ENCODE measurements around the gene ZNF3.
A peak's percentile ranks its signal among the peaks of the same experiment; 100 is the strongest.

Gene ZNF3

DNA sequence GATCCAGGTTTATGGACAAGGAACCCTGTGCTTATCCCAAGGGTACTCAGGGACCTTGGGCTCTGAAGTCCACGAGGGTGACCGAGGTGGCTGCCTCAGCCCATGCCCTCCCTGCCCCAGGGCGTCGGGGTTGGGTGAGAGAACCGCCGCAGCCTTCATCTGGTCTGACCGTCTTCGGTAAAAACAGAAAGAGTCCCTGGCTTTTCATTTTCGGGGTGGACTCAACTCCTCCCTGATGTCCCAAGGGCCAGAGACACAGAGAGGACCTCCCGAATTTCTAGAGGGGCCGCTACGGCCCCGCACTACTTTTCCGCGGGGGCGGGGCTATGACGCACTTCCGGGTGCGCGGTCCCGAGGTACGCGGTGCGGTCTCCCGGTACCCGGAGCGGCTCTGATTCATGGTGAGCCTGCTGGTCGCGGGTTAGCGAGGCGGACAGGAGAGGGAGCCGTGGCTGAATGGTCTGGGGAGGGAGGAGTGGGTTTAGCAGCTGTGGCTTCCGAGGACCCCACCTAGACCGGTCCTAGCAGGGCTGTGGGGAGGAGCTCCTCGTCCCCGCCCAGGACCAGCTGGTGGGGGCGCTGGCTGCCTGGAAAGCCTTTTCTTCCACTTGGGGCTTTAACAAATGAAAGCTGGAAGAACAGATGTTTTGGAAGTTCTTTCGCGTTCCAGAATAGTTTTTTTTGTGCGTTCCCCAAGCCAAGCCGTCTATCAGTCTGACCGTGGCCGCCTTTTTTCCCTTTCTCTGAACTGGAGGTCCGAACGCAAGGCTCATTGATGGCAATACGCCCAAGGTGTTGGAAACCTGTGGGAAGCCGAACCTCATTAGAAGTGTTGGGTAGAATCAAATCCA lies 31.9 kb downstream of the ZNF3 start, which contains the start of gene ZSCAN21:
TSS of gene ZSCAN21 (plus strand) at position 334 of the 851 bp plus-strand sequence. CDS start 7,233 bp downstream, outside the sequence.
- DNase-seq: peak; percentile 84 to 85

DNA sequence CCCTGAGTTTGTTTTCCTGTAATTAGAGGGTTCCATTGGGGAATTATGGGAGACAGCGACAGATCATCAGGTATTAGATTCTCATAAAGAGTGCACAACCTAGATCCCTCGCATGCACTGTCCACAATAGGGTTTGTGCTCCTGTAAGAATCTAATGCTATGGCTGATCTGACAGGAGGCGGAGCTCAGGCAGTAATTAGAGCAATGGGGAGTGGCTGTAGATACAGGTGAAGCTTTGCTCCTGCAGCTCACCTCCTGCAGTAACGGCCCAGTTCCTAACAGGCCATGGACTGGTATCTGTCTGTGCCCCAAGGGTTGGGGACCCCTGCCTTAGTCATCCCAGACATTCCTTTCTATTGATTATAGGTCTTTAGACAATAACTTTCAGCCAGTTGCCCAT lies 32.8 kb downstream of the ZNF3 start:
- DNase-seq: no peak

DNA sequence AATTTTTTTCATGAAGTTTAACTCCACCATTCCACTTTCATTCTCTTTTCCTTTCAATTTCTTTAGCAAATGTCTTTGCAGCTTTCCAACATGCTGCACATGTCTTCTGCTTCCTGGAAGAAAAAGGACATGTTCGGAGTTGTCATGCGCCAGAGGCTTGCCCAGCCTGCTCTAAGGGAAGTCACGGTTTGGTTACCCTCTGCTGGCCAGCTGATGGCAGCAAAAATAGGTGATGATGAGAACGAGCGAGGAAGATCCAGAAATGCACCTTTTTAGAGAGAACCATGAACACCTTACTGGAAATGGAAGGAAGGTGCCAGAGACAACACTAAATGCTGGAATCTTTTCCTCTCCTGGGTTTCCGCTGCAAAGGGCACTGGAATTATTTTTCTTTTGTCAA lies 36.8 kb downstream of the ZNF3 start:
- DNase-seq: no peak

- DNase-seq: no peak
These were observed 40.9 kb downstream of the ZNF3 start for GRCh38 chr7:100040575-100040974.

DNA sequence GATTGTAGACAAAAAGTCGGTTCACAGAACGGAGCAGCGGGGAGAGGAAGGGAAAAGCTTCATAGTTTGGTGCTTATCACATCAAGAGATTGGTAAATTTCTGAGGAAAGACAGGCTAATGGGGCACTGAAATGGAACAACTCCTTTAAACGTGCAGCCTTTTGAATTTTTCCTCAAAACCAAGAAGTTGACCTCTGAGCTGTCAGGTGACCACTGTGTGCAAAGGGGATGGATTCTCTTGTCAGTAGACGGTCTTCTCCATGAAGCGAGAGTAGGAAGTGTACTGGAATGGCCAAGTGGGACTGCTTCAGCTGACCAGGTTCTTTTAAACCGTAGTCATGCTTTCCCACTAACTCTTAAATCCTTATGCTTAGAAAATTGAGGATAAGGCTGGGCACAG lies 43.2 kb downstream of the ZNF3 start:
- no peak for DNase-seq

GRCh38 chr7:100035876-100036275 lies 45.6 kb downstream of the ZNF3 start:
- no peak for DNase-seq

DNA sequence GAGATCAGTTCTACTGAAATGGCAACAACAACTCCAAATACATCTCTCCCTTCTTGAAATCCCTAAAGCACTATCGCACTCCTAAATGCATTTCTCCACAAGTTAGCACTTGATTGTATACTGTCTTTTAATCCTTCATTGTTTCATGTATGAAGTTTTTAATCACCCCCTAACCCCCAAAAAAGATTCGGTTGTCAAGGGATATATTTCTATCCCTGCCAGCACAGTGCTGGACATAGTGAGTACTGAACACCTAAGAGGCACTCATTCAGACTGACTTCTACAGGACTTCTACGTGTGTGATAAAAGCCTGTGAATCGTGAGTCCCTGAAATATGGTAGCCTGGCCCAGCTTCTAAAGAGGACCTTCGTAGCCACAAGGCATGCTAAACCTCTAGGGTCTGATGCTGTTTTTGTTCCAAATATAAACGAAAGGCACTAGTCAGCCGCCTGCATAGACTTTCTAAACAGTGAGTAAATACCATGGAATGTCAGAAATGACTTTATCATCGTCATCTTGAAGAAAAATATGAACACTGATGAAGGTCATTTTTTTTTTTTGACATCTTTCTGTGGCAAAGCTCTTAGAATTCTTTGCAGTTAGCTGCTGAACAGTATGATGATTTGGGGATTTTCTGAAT lies 46.5 kb downstream of the ZNF3 start:
- no peak for DNase-seq

GRCh38 chr7:100033526-100033925 lies 48.0 kb downstream of the ZNF3 start:
- DNase-seq: no peak

DNA sequence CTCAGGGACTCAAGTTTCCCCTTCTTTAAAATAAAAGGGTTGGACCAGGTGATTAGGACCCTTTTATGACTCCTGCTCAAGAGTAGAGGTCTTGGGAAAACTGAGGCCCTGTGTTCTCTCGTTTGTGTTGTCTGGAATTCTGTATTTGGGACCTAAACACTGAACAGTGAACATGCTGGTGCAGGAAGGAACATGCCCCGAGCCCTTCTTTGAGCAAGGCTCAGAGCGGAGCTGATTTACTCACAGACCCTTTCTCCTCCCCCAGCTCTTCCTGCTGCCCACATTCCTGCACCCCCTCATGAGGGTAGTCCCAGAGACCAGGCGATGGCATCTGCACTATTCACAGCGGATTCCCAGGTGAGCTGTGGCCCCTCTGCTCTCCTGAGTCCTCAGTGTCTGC lies 51.9 kb downstream of the ZNF3 start:
- DNase-seq: no peak

- DNase-seq: no peak
These were observed 54.3 kb downstream of the ZNF3 start for GRCh38 chr7:100027197-100027596.

DNA sequence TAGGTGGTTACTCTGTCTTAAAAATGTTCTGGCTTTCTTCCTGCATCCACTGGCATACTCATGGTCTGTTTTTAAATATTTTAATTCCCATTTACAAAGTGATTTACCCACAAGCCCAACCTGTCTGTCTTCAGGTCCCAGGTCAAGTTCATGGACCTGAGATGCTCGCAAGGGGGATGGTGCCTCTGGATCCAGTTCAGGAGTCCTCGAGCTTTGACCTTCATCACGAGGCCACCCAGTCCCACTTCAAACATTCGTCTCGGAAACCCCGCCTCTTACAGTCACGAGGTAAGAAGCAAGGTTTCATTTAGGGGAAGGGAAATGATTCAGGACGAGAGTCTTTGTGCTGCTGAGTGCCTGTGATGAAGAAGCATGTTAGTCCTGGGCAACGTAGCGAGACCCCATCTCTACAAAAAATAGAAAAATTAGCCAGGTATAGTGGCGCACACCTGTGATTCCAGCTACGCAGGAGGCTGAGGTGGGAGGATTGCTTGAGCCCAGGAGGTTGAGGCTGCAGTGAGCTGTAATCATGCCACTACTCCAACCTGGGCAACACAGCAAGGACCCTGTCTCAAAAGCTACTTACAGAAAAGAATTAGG lies 57.4 kb downstream of the ZNF3 start:
- no peak for DNase-seq

DNA sequence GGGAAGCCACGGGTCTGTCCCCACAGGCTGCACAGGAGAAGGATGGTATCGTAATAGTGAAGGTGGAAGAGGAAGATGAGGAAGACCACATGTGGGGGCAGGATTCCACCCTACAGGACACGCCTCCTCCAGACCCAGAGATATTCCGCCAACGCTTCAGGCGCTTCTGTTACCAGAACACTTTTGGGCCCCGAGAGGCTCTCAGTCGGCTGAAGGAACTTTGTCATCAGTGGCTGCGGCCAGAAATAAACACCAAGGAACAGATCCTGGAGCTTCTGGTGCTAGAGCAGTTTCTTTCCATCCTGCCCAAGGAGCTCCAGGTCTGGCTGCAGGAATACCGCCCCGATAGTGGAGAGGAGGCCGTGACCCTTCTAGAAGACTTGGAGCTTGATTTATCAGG lies 58.0 kb downstream of the ZNF3 start:
- no peak for DNase-seq

DNA sequence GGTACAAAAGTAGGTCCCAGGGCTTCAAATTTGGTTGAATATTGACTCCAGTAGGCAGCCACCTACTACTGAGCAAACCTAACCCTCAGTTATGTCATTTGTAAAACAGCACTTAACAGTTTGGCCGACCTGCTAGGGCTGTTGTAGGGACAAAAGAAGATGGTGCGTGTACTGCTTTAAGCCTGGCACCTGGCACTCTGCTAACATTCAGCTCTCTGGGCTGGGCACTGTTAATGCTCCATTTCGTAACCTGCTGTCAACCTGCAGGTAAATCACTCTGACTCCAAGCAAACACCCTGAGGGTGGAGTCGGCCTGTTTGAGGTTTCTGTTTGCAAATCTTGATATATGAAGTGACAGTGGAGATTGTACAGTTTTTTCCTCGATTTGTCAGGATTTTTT lies 58.9 kb downstream of the ZNF3 start:
- no peak for DNase-seq

- no peak for DNase-seq
These were observed 60.2 kb downstream of the ZNF3 start for GRCh38 chr7:100021297-100021696.

All from CD4-positive, alpha-beta T cell treated with Interleukin-4 for 1 hour (primary cell).